K562 (cell line): ENCODE measurements around the gene NLGN3. TPM values are rescaled to one million over a fixed set of nuclear protein-coding genes. Genes with fewer than 3 reads are reported as not detected.

Experiments used
- CBFA2T3 ChIP-seq: fragments of 450-650 bp; IDR thresholded peaks from 2 replicates; pipeline ENCODE4 v1.6.1; 2017
- CSDE1 ChIP-seq, 2 experiments: fragments of 450-650 bp; IDR thresholded peaks; 2 replicates each; pipeline ENCODE4 v1.6.1; 2016; ENCODE audit warnings: mild to moderate bottlenecking in 1 of 2
- DPF2 ChIP-seq: fragments of 450-650 bp; IDR thresholded peaks from 2 replicates; pipeline ENCODE4 v1.6.1; 2016
- EWSR1 ChIP-seq: fragments of 450-650 bp; IDR thresholded peaks from 2 replicates; pipeline ENCODE4 v1.6.1; 2018; ENCODE audit warnings: borderline replicate concordance, mild to moderate bottlenecking, low read depth, moderate library complexity; ENCODE audit not compliant: partially characterized antibody
- HEY1 ChIP-seq: fragments of 250-450 bp; sonication (Bioruptor Pico); IDR thresholded peaks from 2 replicates; pipeline ENCODE4 v1.5.0; 2020; ENCODE audit warnings: mild to moderate bottlenecking, moderate library complexity, borderline replicate concordance
- HIVEP1 ChIP-seq: fragments of 250-450 bp; sonication (Bioruptor Pico); IDR thresholded peaks from 2 replicates; pipeline ENCODE4 v1.4.0; 2020; ENCODE audit warnings: mild to moderate bottlenecking
- HNRNPH1 ChIP-seq: fragments of 200-400 bp; formaldehyde crosslinking; optimal IDR thresholded peaks from 2 replicates; pipeline ENCODE3; 2017; ENCODE audit warnings: low read depth, mild to moderate bottlenecking, low read length, moderate library complexity
- HNRNPLL ChIP-seq: fragments of 200-400 bp; formaldehyde crosslinking; IDR thresholded peaks from 2 replicates; pipeline ENCODE4 v1.6.1; 2017; ENCODE audit warnings: low read length, low read depth, mild to moderate bottlenecking; ENCODE audit not compliant: poor library complexity, severe bottlenecking
- NCOR1 ChIP-seq: fragments of 450-650 bp; IDR thresholded peaks from 2 replicates; pipeline ENCODE4 v1.6.1; 2016; ENCODE audit warnings: mild to moderate bottlenecking, moderate library complexity
- TAF7 ChIP-seq: fragments of 450-650 bp; IDR thresholded peaks from 2 replicates; pipeline ENCODE4 v1.6.1; 2016; ENCODE audit warnings: missing genetic modification characterization, missing compliant biosample characterization
- TAL1 ChIP-seq: fragments of 450-650 bp; IDR thresholded peaks from 2 replicates; pipeline ENCODE4 v1.6.1; 2016; ENCODE audit warnings: mild to moderate bottlenecking
- TSC22D4 ChIP-seq: fragments of 450-650 bp; IDR thresholded peaks from 2 replicates; pipeline ENCODE4 v1.6.1; 2016; ENCODE audit warnings: missing genetic modification characterization, missing biosample characterization, control low read depth
- YBX1 ChIP-seq: fragments of 450-650 bp; IDR thresholded peaks from 2 replicates; pipeline ENCODE4 v1.7.1; 2016; ENCODE audit warnings: mild to moderate bottlenecking
- ZBTB7A ChIP-seq: IDR thresholded peaks from 2 replicates; pipeline ENCODE4 v1.6.1; 2011; ENCODE audit warnings: low read depth, mild to moderate bottlenecking, low read length, moderate library complexity, borderline replicate concordance; ENCODE audit not compliant: control insufficient read depth
- polyA plus RNA-seq, 8 experiments: library from polyadenylated mRNA; depleted of rRNA in 4 of 8; stranded (reverse) in 5 of 8; unstranded in 3 of 8; fragments of >200 nt; fragmentation: Nextera tagmentation in 2 of 8; fragmentation: Illumina TruSeq in 1 of 8; extraction: Ambion mirVana in 2 of 8; extraction: Trizol in 1 of 8; gene quantifications; 2 replicates each; pipeline versions ENCODE4 v1.2.1 to v1.2.3, GENCODE V29; 2011 to 2014; ENCODE audit warnings: inconsistent platforms in 1 of 8, missing spikeins in 1 of 8
- total RNA-seq, 7 experiments: library from RNA; depleted of rRNA in 6 of 7; stranded (reverse); fragments of >200 nt in 6 of 7; fragmentation: Illumina TruSeq in 2 of 7; extraction: Trizol in 2 of 7; gene quantifications; 2 replicates each; pipeline versions ENCODE4 v1.2.1 to v1.2.3, GENCODE V29; 2011 to 2021; ENCODE audit warnings: low replicate concordance in 1 of 7
- TF ChIP-seq, protein P1 (sequence below): fragments of 250-450 bp; sonication (Bioruptor Pico); IDR thresholded peaks from 2 replicates; pipeline ENCODE4 v1.8.0; 2021; ENCODE audit warnings: moderate library complexity, mild to moderate bottlenecking, inconsistent platforms
- TF ChIP-seq, protein P2 (sequence below), 2 experiments: fragments of 450-650 bp in 1 of 2; sonication (generic) in 1 of 2; formaldehyde crosslinking in 1 of 2; IDR thresholded peaks; 2 replicates each; pipeline versions ENCODE4 v1.7.1 to v1.9.0; 2016 to 2022; ENCODE audit warnings: inconsistent platforms in 1 of 2, mild to moderate bottlenecking in 1 of 2, missing genetic modification reagents in 1 of 2
- TF ChIP-seq, protein P3 (sequence below), 2 experiments: fragments of 200-800 bp in 1 of 2; sonication (Bioruptor generic) in 1 of 2; sonication (generic) in 1 of 2; formaldehyde crosslinking in 1 of 2; IDR thresholded peaks in 1 of 2; conservative IDR thresholded peaks in 1 of 2; 2 replicates each; pipeline versions ENCODE4 v1.5.0 to v1.6.1; 2016 to 2020; ENCODE audit warnings: missing compliant biosample characterization in 1 of 2, missing genetic modification characterization in 1 of 2, missing genetic modification reagents in 1 of 2

The NLGN3 gene
- total and polyA plus RNA-seq, 9 of the 15 experiments (the other 6 are each of a cell fraction or from before 2014, with no cell fraction given) = 0.03 to 0.86 (median 0.25) TPM

DNA sequence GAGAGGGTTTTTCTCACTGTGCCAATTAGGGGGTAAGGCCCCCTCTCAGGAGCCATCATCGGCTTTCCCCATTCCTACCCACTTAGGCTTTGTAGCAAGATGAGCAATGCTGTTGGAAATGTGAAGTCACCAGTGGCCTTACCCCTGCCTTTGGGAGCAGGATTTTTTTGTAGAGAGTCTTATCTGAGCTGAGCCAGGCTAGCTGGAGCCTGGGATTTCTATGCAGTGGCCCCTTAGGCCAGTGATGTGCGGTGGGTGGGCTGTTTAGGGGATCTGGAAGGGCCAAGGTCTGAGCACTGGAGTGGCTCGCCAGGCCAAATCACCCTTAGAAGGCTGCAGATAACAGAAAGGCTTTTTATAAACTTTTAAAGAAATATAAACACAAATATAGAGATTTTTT is 42.3 kb upstream of the NLGN3 start (continued):
- TF ChIP-seq, protein P1, sequence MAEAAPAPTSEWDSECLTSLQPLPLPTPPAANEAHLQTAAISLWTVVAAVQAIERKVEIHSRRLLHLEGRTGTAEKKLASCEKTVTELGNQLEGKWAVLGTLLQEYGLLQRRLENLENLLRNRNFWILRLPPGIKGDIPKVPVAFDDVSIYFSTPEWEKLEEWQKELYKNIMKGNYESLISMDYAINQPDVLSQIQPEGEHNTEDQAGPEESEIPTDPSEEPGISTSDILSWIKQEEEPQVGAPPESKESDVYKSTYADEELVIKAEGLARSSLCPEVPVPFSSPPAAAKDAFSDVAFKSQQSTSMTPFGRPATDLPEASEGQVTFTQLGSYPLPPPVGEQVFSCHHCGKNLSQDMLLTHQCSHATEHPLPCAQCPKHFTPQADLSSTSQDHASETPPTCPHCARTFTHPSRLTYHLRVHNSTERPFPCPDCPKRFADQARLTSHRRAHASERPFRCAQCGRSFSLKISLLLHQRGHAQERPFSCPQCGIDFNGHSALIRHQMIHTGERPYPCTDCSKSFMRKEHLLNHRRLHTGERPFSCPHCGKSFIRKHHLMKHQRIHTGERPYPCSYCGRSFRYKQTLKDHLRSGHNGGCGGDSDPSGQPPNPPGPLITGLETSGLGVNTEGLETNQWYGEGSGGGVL (CRISPR knock-in tag) = no peak
- TF ChIP-seq TSC22D4 (tag) (no peak), YBX1 (no peak), HEY1 (CRISPR knock-in tag) (no peak), EWSR1 (no peak), HIVEP1 (CRISPR knock-in tag) (no peak), TAF7 (tag) (no peak), HNRNPH1 (no peak), CBFA2T3 (peak; percentile 71), HNRNPLL (no peak), DPF2 (peak; percentile 61), TAL1 (peak; percentile 28; the same call in 1 of the 2 replicates), CSDE1 (IDR thresholded peaks at IDR 0.05) (no peak), NCOR1 (peak; percentile 17; the same call in 1 of the 2 replicates), ZBTB7A (peak; percentile 70; the same call in 1 of the 2 replicates)
- TF ChIP-seq, protein P2, sequence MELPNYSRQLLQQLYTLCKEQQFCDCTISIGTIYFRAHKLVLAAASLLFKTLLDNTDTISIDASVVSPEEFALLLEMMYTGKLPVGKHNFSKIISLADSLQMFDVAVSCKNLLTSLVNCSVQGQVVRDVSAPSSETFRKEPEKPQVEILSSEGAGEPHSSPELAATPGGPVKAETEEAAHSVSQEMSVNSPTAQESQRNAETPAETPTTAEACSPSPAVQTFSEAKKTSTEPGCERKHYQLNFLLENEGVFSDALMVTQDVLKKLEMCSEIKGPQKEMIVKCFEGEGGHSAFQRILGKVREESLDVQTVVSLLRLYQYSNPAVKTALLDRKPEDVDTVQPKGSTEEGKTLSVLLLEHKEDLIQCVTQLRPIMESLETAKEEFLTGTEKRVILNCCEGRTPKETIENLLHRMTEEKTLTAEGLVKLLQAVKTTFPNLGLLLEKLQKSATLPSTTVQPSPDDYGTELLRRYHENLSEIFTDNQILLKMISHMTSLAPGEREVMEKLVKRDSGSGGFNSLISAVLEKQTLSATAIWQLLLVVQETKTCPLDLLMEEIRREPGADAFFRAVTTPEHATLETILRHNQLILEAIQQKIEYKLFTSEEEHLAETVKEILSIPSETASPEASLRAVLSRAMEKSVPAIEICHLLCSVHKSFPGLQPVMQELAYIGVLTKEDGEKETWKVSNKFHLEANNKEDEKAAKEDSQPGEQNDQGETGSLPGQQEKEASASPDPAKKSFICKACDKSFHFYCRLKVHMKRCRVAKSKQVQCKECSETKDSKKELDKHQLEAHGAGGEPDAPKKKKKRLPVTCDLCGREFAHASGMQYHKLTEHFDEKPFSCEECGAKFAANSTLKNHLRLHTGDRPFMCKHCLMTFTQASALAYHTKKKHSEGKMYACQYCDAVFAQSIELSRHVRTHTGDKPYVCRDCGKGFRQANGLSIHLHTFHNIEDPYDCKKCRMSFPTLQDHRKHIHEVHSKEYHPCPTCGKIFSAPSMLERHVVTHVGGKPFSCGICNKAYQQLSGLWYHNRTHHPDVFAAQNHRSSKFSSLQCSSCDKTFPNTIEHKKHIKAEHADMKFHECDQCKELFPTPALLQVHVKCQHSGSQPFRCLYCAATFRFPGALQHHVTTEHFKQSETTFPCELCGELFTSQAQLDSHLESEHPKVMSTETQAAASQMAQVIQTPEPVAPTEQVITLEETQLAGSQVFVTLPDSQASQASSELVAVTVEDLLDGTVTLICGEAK (IDR thresholded peaks at IDR 0.05) = no peak
- TF ChIP-seq, protein P2 (CRISPR knock-in tag; IDR thresholded peaks at IDR 0.05) = no peak
- TF ChIP-seq, protein P3, sequence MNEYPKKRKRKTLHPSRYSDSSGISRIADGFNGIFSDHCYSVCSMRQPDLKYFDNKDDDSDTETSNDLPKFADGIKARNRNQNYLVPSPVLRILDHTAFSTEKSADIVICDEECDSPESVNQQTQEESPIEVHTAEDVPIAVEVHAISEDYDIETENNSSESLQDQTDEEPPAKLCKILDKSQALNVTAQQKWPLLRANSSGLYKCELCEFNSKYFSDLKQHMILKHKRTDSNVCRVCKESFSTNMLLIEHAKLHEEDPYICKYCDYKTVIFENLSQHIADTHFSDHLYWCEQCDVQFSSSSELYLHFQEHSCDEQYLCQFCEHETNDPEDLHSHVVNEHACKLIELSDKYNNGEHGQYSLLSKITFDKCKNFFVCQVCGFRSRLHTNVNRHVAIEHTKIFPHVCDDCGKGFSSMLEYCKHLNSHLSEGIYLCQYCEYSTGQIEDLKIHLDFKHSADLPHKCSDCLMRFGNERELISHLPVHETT (CRISPR knock-in tag; conservative IDR thresholded peaks at IDR 0.05 in 1 of 2, IDR thresholded peaks at IDR 0.05 in 1 of 2) = no peak
